DOHH2 (cell line): ENCODE measurements around the gene ENTPD7.

Source experiments
- H3F3A ChIP-seq: fragments of 200-600 bp; sonication (generic), shearing (Covaris generic); 2 replicates; pipeline ENCODE4 v1.6.0; 2016; ENCODE audit warnings: antibody characterized with exemption, mild to moderate bottlenecking; ENCODE audit not compliant: control insufficient read depth, insufficient read depth
- H3K27ac ChIP-seq: fragments of 200-600 bp; sonication (generic); 2 replicates; pipeline ENCODE4 v1.5.1; 2014; ENCODE audit warnings: low read depth, mild to moderate bottlenecking, low read length, moderate library complexity
- H3K27me3 ChIP-seq: fragments of 200-600 bp; sonication (generic); 2 replicates; pipeline ENCODE4 v1.6.1; 2014; ENCODE audit warnings: mild to moderate bottlenecking, low read length, mixed read lengths; ENCODE audit not compliant: control insufficient read depth
- H3K36me3 ChIP-seq: fragments of 200-600 bp; sonication (generic); 2 replicates; pipeline ENCODE4 v1.6.1; 2014; ENCODE audit warnings: mild to moderate bottlenecking, low read length, moderate library complexity, mixed read lengths; ENCODE audit not compliant: control insufficient read depth
- H3K4me1 ChIP-seq: fragments of 200-600 bp; sonication (generic); 2 replicates; pipeline ENCODE4 v1.6.1; 2014; ENCODE audit warnings: mild to moderate bottlenecking, low read length, mixed read lengths; ENCODE audit not compliant: control insufficient read depth
- H3K4me2 ChIP-seq: fragments of 200-600 bp; sonication (generic); 2 replicates; pipeline ENCODE4 v1.6.0; 2014; ENCODE audit warnings: mild to moderate bottlenecking, low read length, moderate library complexity
- H3K4me3 ChIP-seq: fragments of 200-600 bp; sonication (generic); 2 replicates; pipeline ENCODE4 v1.5.1; 2014; ENCODE audit warnings: mild to moderate bottlenecking, low read length, mixed read lengths
- H3K79me2 ChIP-seq: fragments of 200-600 bp; sonication (generic); 2 replicates; pipeline ENCODE4 v1.6.1; 2014; ENCODE audit warnings: mild to moderate bottlenecking, low read length, mixed read lengths; ENCODE audit not compliant: control insufficient read depth
- H3K9me2 ChIP-seq: fragments of 200-600 bp; sonication (generic); replicated peaks from 2 replicates; pipeline ENCODE4 v1.6.1; 2014; ENCODE audit warnings: mild to moderate bottlenecking, low read length, mixed read lengths; ENCODE audit not compliant: control insufficient read depth
- H3K9me3 ChIP-seq: fragments of 200-600 bp; sonication (generic); 2 replicates; pipeline ENCODE4 v1.6.1; 2014; ENCODE audit warnings: antibody characterized with exemption, low read length, mixed read lengths; ENCODE audit not compliant: control insufficient read depth, insufficient read depth
- H4K20me1 ChIP-seq: fragments of 200-600 bp; sonication (generic); 2 replicates; pipeline ENCODE4 v1.6.0; 2014; ENCODE audit warnings: low read depth, mild to moderate bottlenecking, antibody characterized with exemption, low read length, moderate library complexity; ENCODE audit not compliant: control insufficient read depth, insufficient read depth
- CTCF ChIP-seq: fragments of 200-600 bp; sonication (generic); IDR thresholded peaks from one replicate; pipeline ENCODE4 v1.5.1; 2014; ENCODE audit warnings: antibody characterized with exemption, mild to moderate bottlenecking, low read depth, low read length; ENCODE audit not compliant: poor library complexity, severe bottlenecking
- EZH2phosphoT487 ChIP-seq: fragments of 200-600 bp; sonication (generic); IDR thresholded peaks from 2 replicates; pipeline ENCODE4 v1.6.1; 2017; ENCODE audit warnings: borderline replicate concordance, mild to moderate bottlenecking, antibody characterized with exemption, low read length, moderate library complexity, mixed read lengths

The ENTPD7 gene

GRCh38 chr10:99619090-99619800 lies 40.1 kb upstream of the ENTPD7 start:
- Histone ChIP-seq H3K9me3 (no peaks in the 10 kb centered on the region), H3K9me2 (no peaks in the 10 kb centered on the region), H3K79me2 (peaks cover 54% of the 10 kb centered on the region), H4K20me1 (0 out of 2 replicates have a peak, but pooled peaks cover 4% of the 10 kb centered on the region), H3K36me3 (peaks cover 32% of the 10 kb centered on the region), H3K27me3 (no peaks in the 10 kb centered on the region), H3K4me3 (peak overlapping the region; percentile 96), H3K27ac (0 out of 2 replicates have a peak overlapping the region, but pooled peaks have one; percentile 5), H3F3A (peaks cover 8% of the 10 kb centered on the region), H3K4me2 (peak overlapping the region; percentile 91), H3K4me1 (peaks cover 35% of the 10 kb centered on the region)
- no peak for TF ChIP-seq CTCF
- TF ChIP-seq EZH2phosphoT487, result no peak

- no peak for TF ChIP-seq EZH2phosphoT487
- TF ChIP-seq CTCF, result no peak
- H3K9me2 ChIP-seq, result no peaks in the 10 kb centered on the region
- peak within 1 kb of the TSS; percentile 91 for H3K4me2 ChIP-seq
- H3K9me3 ChIP-seq, result no peaks in the 10 kb centered on the region; the same call in 1 of the 2 replicates
- H3K4me3 ChIP-seq, result peak within 1 kb of the TSS; percentile 96
- H3K4me1 ChIP-seq, result peaks cover 35% of the 10 kb centered on the region
- H3K36me3 ChIP-seq, result peaks cover 32% of the 10 kb centered on the region
- H3K79me2 ChIP-seq, result peaks cover 54% of the 10 kb centered on the region
- peaks cover 8% of the 10 kb centered on the region for H3F3A ChIP-seq
- H4K20me1 ChIP-seq, result 0 out of 2 replicates have a peak, but pooled peaks cover 4% of the 10 kb centered on the region
- no peaks in the 10 kb centered on the region for H3K27me3 ChIP-seq
- peak within 1 kb of the TSS; percentile 84 for H3K27ac ChIP-seq
Observed at GRCh38 chr10:99619851-99620710, 39.2 kb upstream of the ENTPD7 start, which contains the start of gene SLC25A28. Gene SLC25A28 (minus strand): TSS chr10:99620439. CDS start chr10:99620335, 104 bp downstream.

DNA sequence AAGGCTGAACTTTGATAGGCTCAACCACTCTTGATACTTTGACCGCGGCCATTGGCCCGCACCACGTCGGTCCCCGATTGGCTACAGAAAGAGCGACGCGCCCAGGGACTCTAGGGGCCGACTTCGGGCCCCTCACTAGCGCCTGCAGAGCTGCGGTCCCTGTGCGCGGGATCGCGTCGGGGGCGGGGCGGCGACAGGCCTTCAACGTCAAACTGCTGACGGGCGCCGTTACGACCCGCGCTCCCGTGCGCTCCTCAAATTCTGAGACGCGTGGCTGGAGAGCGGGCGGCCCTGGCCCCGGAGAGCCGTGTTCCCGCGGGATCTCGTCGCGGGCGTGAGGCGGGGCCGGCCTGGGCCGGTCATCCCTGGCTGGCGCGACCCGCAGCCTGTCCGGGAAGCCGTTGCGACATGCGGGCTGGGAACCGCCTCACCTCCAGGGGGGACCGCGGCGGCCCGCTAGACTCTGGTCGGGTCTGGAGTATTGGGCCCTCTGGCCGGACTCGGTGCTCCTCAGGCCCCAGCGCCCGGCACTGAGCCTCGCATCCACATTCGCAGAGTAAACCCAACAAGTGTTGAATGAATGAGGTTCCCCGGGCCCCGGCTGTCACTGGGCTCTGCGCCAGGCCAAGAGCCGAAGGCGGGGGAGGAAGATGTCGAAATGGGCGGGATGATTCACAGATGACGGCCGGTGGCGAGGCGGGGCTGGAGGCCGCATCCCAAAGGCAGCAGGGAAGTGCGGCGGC lies 38.4 kb upstream of the ENTPD7 start:
- Histone ChIP-seq H4K20me1 (0 out of 2 replicates have a peak, but pooled peaks cover 4% of the 10 kb centered on the region), H3K27ac (peak overlapping the region; percentile 84), H3K27me3 (no peaks in the 10 kb centered on the region), H3F3A (peaks cover 8% of the 10 kb centered on the region), H3K9me2 (no peaks in the 10 kb centered on the region), H3K4me1 (peaks cover 35% of the 10 kb centered on the region), H3K4me2 (peak overlapping the region; percentile 79), H3K4me3 (peak overlapping the region; percentile 86), H3K9me3 (no peaks in the 10 kb centered on the region; the same call in 1 of the 2 replicates), H3K79me2 (peaks cover 47% of the 10 kb centered on the region), H3K36me3 (peaks cover 29% of the 10 kb centered on the region)
- TF ChIP-seq EZH2phosphoT487, result no peak
- no peak for TF ChIP-seq CTCF
